HCT116 (cell line): ENCODE results near the gene ADD3. TPM values are rescaled to one million over a fixed set of nuclear protein-coding genes. Genes with fewer than 3 reads are reported as not detected.

Experiments used
- ATAC-seq: fragments of 200-7000 bp; cut with Tn5 transposase; 2 replicates; pipeline ENCODE4 v1.9.1; 2020; ENCODE audit warnings: mild to moderate bottlenecking, moderate library complexity
- BruUV-seq: library from RNA; stranded (reverse); fragments of 400-500 nt; replicated peaks from 2 replicates; lab custom pipeline; 2021; lab: Mats Ljungman, UMichigan
- CTCF ChIA-PET: fragments of 300-600 bp; sonication (Branson Sonifier 250); formaldehyde crosslinking; loops from one replicate; lab custom pipeline; 2021; ENCODE audit warnings: antibody characterized with exemption; lab: Charles Lee
- POLR2A ChIA-PET: fragments of 300-600, 350-600 bp; sonication (Branson Sonifier 250); formaldehyde crosslinking; loops from one replicate; lab custom pipeline; 2021; ENCODE audit warnings: antibody characterized with exemption; lab: Charles Lee
- RAD21 ChIA-PET, 2 experiments: fragments of 300-600 bp; sonication (Branson Sonifier 250); formaldehyde crosslinking; loops; one replicate each; lab custom pipeline; 2023; ENCODE audit warnings: low total read pairs in 2 of 2; ENCODE audit not compliant: uncharacterized antibody in 2 of 2, unreplicated experiment in 2 of 2, low non-redundant PET in 1 of 2; lab: Charles Lee
- DNase-seq: peaks from one replicate; pipeline ENCODE4 v3.0.0-alpha.2; 2010; ENCODE audit warnings: low read depth, low spot score
- H2AFZ ChIP-seq: fragments of 200-600 bp; shearing (Covaris generic), sonication (generic); 2 replicates; pipeline ENCODE4 v1.6.1; 2017; ENCODE audit warnings: low read depth, mixed run types, mixed read lengths, antibody characterized with exemption, low read length; ENCODE audit not compliant: poor library complexity, severe bottlenecking
- H3K27ac ChIP-seq: 2 replicates; pipeline ENCODE4 v1.5.1; 2012; ENCODE audit warnings: low read depth, low read length
- H3K27me3 ChIP-seq: fragments of 200-600 bp; sonication (generic); 2 replicates; pipeline ENCODE4 v1.6.1; 2016; ENCODE audit warnings: mixed run types, low read length, mixed read lengths; ENCODE audit not compliant: insufficient read depth
- H3K36me3 ChIP-seq, 2 experiments: fragments of 200-500 bp in 1 of 2; fragments of 200-600 bp in 1 of 2; sonication (Bioruptor generic) in 1 of 2; sonication (generic) in 1 of 2; 2 replicates each; pipeline versions ENCODE4 v1.5.1 to v1.6.1; 2014 to 2016; ENCODE audit warnings: low read length in 2 of 2, inconsistent platforms in 1 of 2, mixed read lengths in 1 of 2, mixed run types in 1 of 2; ENCODE audit not compliant: insufficient read depth in 2 of 2, control insufficient read depth in 1 of 2
- H3K4me1 ChIP-seq, 2 experiments: fragments of 200-600 bp in 1 of 2; sonication (generic) in 1 of 2; 2 replicates each; pipeline versions ENCODE4 v1.5.1 to v1.6.1; 2012 to 2017; ENCODE audit warnings: low read length in 2 of 2, inconsistent platforms in 1 of 2, mild to moderate bottlenecking in 1 of 2, mixed read lengths in 1 of 2, mixed run types in 1 of 2, moderate library complexity in 1 of 2; ENCODE audit not compliant: insufficient read depth in 2 of 2, control insufficient read depth in 1 of 2
- H3K4me2 ChIP-seq: fragments of 200-600 bp; sonication (generic); 2 replicates; pipeline ENCODE4 v1.6.1; 2017; ENCODE audit warnings: mixed run types, low read length, mixed read lengths
- H3K4me3 ChIP-seq, 2 experiments: fragments of 200-600 bp in 1 of 2; sonication (generic) in 1 of 2; replicated peaks in 1 of 2; 2 replicates each; pipeline ENCODE4 v1.5.1; 2011 to 2016; ENCODE audit warnings: low read length in 2 of 2, control low read depth in 1 of 2, low read depth in 1 of 2, mild to moderate bottlenecking in 1 of 2, mixed read lengths in 1 of 2, mixed run types in 1 of 2
- H3K79me2 ChIP-seq: fragments of 200-600 bp; sonication (generic); 2 replicates; pipeline ENCODE4 v1.6.1; 2017; ENCODE audit warnings: mild to moderate bottlenecking, mixed run types, low read length, moderate library complexity, mixed read lengths; ENCODE audit not compliant: insufficient read depth
- H3K9ac ChIP-seq: fragments of 200-600 bp; sonication (generic); 2 replicates; pipeline ENCODE4 v1.6.1; 2016; ENCODE audit warnings: low read length, mixed read lengths
- H3K9me2 ChIP-seq: fragments of 200-600 bp; sonication (generic), shearing (Covaris generic); 2 replicates; pipeline ENCODE4 v1.6.1; 2017; ENCODE audit warnings: mixed run types, mild to moderate bottlenecking, moderate library complexity; ENCODE audit not compliant: insufficient read depth
- H3K9me3 ChIP-seq, 2 experiments: fragments of 200-500 bp in 1 of 2; fragments of 200-600 bp in 1 of 2; sonication (Bioruptor generic) in 1 of 2; sonication (generic) in 1 of 2; 2 replicates each; pipeline ENCODE4 v1.6.1; 2014 to 2017; ENCODE audit warnings: low read length in 2 of 2, mixed read lengths in 2 of 2, inconsistent platforms in 1 of 2, low read depth in 1 of 2, mild to moderate bottlenecking in 1 of 2, mixed run types in 1 of 2, moderate library complexity in 1 of 2; ENCODE audit not compliant: control insufficient read depth in 1 of 2, insufficient read depth in 1 of 2
- H4K20me1 ChIP-seq: fragments of 200-600 bp; sonication (generic), shearing (Covaris generic); 2 replicates; pipeline ENCODE4 v1.6.1; 2017; ENCODE audit warnings: mixed run types, mild to moderate bottlenecking, moderate library complexity; ENCODE audit not compliant: insufficient read depth
- ATF3 ChIP-seq: IDR thresholded peaks from 2 replicates; pipeline ENCODE4 v1.6.1; 2012
- CBX3 ChIP-seq: IDR thresholded peaks from 2 replicates; pipeline ENCODE4 v1.6.1; 2012; ENCODE audit warnings: low read depth
- CEBPB ChIP-seq: IDR thresholded peaks from 2 replicates; pipeline ENCODE4 v1.6.1; 2012; ENCODE audit warnings: low read depth
- EGR1 ChIP-seq: IDR thresholded peaks from 2 replicates; pipeline ENCODE4 v1.6.1; 2012; ENCODE audit warnings: low read depth
- ELF1 ChIP-seq: IDR thresholded peaks from 2 replicates; pipeline ENCODE4 v1.6.1; 2012; ENCODE audit warnings: low read depth, borderline replicate concordance
- EZH2 ChIP-seq: fragments of 200-600 bp; sonication (generic); IDR thresholded peaks from 2 replicates; pipeline ENCODE4 v1.6.1; 2017; ENCODE audit warnings: antibody characterized with exemption, mixed run types
- FOSL1 ChIP-seq: IDR thresholded peaks from 2 replicates; pipeline ENCODE4 v1.6.1; 2012; ENCODE audit warnings: low read depth
- JUND ChIP-seq: IDR thresholded peaks from 2 replicates; pipeline ENCODE4 v1.6.1; 2012
- MAX ChIP-seq: IDR thresholded peaks from 2 replicates; pipeline ENCODE4 v1.6.1; 2012
- POLR2AphosphoS5 ChIP-seq: IDR thresholded peaks from 2 replicates; pipeline ENCODE4 v1.6.1; 2011; ENCODE audit warnings: mild to moderate bottlenecking, low read depth, low read length, moderate library complexity
- RAD21 ChIP-seq: IDR thresholded peaks from 2 replicates; pipeline ENCODE4 v1.6.1; 2012; ENCODE audit warnings: low read depth, mild to moderate bottlenecking
- REST ChIP-seq: IDR thresholded peaks from 2 replicates; pipeline ENCODE4 v1.6.1; 2012; ENCODE audit warnings: low read depth
- SIN3A ChIP-seq: IDR thresholded peaks from 2 replicates; pipeline ENCODE4 v1.6.1; 2012; ENCODE audit warnings: low read depth
- SRF ChIP-seq: IDR thresholded peaks from 2 replicates; pipeline ENCODE4 v1.6.1; 2012; ENCODE audit warnings: low read depth
- TCF7L2 ChIP-seq: IDR thresholded peaks from 2 replicates; pipeline ENCODE4 v1.7.0; 2011; ENCODE audit warnings: borderline replicate concordance, inconsistent platforms; ENCODE audit not compliant: insufficient read depth, insufficient read length; ENCODE audit errors: extremely low read depth
- ZBTB33 ChIP-seq: IDR thresholded peaks from 2 replicates; pipeline ENCODE4 v1.6.1; 2011; ENCODE audit warnings: mild to moderate bottlenecking, low read length, moderate library complexity; ENCODE audit not compliant: insufficient replicate concordance; ENCODE audit errors: extremely low read depth
- ZFX ChIP-seq: fragments of 450-650 bp; IDR thresholded peaks from 2 replicates; pipeline ENCODE4 v1.6.1; 2017
- ZNF274 ChIP-seq: fragments of 200-500 bp; sonication (Bioruptor generic); IDR thresholded peaks from 2 replicates; pipeline ENCODE4 v1.6.1; 2014; ENCODE audit warnings: mild to moderate bottlenecking, low read depth, low read length, inconsistent platforms
- intact Hi-C: fragments of 100-400 bp; cut with micrococcal nuclease; formaldehyde crosslinking; loops from 2 replicates; pipeline ENCODE4 v1.10.0; 2022
- total RNA-seq: library from RNA; stranded (reverse); gene quantifications from one replicate; pipeline ENCODE4 v1.2.1, GENCODE V29; 2021; ENCODE audit not compliant: unreplicated experiment

Gene ADD3
- total RNA-seq, 1 experiment from 2014 or later = 41.1 TPM

- CTCF ChIA-PET = no interaction called here
Observed at GRCh38 chr10:110075686-110076085, 67.9 kb downstream of the ADD3 start.

More at GRCh38 chr10:110075686-110076085, 67.9 kb downstream of the ADD3 start:
- Histone ChIP-seq H3K27ac (no peak overlapping the region), H3K9me2 (no peaks in the 10 kb centered on the region), H2AFZ (no peak overlapping the region), H3K4me1 (peaks cover 0 to 11% of the 10 kb centered on the region in 2 experiments; a peak in 1 of 4 replicates)
- no TSS peak for BruUV-seq
- RAD21 ChIA-PET = no interaction called here
- DNase-seq = no peak
- TF ChIP-seq ZBTB33 (no peak), EZH2 (no peak), SIN3A (no peak), JUND (no peak), CEBPB (no peak), REST (no peak), ZFX (no peak), SRF (no peak), TCF7L2 (no peak), EGR1 (no peak), MAX (no peak), FOSL1 (no peak), RAD21 (no peak), ATF3 (no peak), POLR2AphosphoS5 (no peak), ZNF274 (no peak), ELF1 (no peak), CBX3 (no peak)
- TF ChIP-seq, all 23 proteins: peak for 0
- intact Hi-C loops = no loop called here
- H3K9ac ChIP-seq = no peak overlapping the region
- H3K79me2 ChIP-seq = no peaks in the 10 kb centered on the region
- ATAC-seq = no peak
- POLR2A ChIA-PET = no interaction called here
- no peaks in the 10 kb centered on the region for H3K36me3 ChIP-seq
- H3K27me3 ChIP-seq = no peaks in the 10 kb centered on the region
- H3K4me3 ChIP-seq = no peak overlapping the region
- H4K20me1 ChIP-seq = no peaks in the 10 kb centered on the region
- H3K4me2 ChIP-seq = no peak overlapping the region
- no peaks in the 10 kb centered on the region for H3K9me3 ChIP-seq
